HG03025 (cell line): ENCODE results near the gene HES1.

Experiments used
- ATAC-seq: cut with Tn5 transposase; IDR thresholded peaks from one replicate; pipeline ENCODE4 v1.9.1; 2021; ENCODE audit warnings: mild to moderate bottlenecking, moderate library complexity; ENCODE audit not compliant: unreplicated experiment, low FRiP score

Gene HES1

GRCh38 chr3:194165271-194166018 is 29.5 kb downstream of the HES1 start:
- no peak for ATAC-seq

- no peak for ATAC-seq
These were observed 30.9 kb downstream of the HES1 start for GRCh38 chr3:194166682-194167479.

GRCh38 chr3:194167480-194168282 is 31.7 kb downstream of the HES1 start:
- ATAC-seq, result no peak

- no peak for ATAC-seq
These were observed 33.0 kb downstream of the HES1 start for GRCh38 chr3:194168994-194169393.

DNA sequence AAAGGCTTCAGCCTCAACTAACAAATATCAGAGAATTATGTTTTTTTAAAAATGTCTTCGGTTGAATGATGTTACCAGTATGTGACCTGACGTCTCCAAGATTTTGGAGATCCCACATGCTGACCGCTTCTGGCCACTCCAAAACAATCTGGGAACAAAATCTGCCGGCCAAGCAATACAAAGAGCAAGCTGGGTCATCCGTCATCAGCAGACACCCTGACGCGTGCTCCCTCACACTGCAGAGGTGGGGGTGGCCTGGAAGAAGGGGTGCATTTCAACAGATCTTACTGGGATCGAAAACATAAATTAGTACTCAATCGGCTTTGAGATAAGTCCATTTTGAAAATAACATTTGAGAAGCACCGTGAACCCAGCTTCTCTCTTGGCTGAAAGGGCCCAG is 33.6 kb downstream of the HES1 start:
- ATAC-seq, result no peak

DNA sequence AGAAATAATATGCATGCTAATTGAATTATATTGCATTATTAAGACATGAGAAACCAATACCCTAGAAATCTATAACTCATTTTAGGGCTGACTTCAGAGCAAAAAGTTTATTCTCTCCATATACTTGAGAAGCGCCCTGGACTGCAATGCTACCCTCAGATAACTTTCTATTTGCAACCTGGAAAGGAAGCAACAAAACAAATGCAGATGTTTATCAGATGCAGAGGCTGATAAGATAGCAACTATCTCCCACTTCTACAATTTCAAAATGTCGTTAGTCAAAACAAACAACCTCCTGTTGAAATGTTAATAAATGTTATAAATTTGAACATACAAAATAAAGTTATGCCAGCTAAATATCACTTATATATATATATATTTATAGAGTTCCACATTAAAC is 34.8 kb downstream of the HES1 start:
- ATAC-seq, result no peak

DNA sequence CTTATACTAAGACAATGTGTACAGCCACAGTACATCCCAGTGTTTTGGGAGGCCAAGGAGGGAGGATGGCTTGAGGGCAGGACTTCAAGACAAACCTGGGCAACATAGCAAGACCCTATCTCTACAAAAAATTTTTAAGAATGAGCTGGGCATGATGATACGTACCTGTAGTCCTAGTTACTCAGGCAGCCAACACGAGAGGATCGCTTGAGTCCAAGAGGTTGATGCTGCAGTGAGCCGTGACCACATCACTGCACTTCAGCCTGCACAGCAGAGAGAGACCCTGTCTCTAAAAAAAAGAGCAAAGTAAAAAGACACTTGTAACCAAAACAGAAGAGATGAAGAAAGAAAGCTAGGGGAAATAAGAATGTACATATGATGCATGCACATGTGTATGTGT is 38.5 kb downstream of the HES1 start:
- no peak for ATAC-seq

DNA sequence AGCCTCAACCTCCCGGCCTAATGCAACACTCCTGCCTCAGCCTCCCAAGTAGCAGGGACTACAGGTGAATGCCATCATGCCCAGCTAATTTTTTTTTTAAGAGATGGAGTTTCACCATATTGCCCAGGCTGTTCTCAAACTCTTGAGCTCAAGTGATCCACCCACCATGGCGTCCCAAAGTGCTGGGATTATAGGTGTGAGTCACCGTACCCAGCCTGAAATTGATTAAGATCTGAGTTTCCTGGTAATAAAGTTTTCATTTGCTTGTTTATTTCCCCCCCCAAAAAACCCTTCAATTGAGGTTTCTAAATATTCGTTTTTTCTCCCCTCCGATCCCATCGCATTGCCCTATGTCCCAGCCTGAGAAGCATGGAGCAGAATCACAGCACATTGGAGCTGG is 39.0 kb downstream of the HES1 start:
- ATAC-seq, result no peak

DNA sequence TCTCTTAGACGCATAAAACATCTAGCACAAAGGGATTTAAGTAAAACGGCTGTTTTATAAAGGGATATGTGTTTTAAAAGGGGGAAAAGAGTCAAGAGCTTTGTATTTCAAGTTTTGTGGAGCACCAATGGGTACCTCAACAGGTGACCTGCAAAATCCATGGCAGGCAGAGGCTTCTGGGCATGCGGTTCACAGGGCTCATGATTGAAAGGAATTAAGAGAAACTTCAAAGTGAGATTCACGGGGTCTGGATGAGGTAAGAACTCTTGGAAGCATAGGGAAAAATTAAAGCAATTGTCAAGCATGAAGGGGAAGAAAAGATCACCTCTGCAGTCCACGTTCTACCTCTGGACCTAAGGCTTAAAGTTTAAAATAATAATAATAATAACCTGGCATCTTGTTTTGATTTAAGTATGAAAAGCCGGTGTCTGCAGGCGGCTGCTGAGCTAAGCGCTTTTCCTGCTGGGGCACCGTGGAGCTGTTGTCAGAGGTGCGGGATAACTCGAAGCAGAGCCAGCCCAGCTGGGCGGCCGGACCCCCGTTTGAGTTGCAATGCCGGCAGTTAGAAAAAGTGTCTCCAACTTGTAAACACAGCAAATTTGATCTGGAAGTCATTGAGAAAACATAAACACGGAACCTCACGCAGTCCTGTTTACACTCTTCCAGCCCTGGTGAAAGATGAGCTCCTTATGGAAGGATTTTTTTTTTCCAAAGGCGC is 40.5 kb downstream of the HES1 start:
- ATAC-seq, result no peak

DNA sequence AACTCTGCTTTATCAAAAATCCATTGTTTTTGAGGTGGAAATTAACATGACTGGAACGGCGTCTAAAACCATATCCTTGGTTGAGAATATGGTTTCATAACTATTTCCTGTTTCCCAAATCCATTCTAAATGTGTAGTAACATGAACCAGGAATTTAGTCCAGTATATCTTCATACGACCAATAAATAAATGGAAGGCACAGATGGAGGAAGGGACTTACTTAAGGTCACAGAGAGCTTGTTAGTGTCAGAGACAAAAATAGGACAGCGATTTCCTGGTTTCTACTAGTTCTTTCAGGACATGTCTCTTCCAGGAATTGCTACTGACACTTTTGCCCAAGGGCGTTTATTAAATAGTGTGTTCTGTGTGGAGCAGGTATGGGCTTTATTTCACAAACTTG is 41.2 kb downstream of the HES1 start:
- no peak for ATAC-seq

DNA sequence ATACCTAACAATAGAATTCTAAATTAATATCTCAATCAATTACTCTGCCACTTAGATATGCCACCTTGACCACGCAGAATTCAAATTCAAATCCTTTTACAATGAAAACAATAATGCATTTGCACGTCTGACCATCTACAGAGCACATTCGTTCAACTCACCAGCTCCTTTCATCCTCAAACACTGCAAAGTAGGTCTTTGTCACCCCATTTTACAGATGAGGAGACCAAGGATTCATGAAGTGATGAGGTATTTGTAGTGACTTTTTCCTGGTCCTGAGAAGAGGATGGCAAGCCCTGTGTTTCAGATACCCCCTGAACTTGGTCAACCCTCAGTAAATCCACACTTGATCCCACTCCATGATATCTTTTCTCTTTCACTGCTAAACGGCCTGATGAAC is 42.2 kb downstream of the HES1 start:
- no peak for ATAC-seq

DNA sequence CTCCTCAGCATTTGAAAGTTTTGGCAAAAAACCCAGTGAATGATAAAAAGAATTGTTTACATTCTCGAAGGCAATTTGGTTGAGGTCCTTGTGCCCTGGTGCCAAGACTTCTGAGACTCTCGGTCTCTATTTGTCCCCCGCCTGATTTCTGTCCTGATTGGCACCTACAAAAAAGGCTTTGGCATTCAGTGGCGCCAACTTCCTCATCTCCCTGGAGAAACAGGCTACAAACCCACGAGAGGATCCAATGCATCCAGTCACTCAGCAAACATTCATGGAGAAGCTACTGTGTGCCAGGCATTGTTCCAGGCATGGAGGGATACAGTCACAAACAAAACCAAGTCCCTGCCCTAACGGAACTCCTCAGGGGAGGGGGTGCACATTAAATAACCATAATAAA is 42.7 kb downstream of the HES1 start:
- ATAC-seq, result no peak

DNA sequence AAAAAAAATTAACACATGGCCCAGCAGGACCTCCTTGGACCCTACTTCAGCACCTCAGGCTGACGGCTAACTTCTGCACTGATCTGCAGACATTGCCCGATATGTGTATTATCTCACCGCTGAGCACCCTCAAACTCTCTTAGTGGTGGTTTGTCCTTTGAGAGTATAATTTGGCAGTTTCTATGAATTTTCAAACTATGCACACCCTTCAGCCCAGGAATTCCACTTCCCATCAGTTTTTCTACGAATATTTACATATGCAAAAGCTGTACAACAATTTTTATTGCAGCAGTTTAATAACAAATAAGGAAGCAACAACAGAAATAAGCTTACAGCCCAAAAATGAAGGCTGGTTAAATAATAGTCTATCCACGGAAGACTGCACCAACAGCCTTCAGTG is 44.6 kb downstream of the HES1 start:
- no peak for ATAC-seq

GRCh38 chr3:194181612-194182529 is 45.9 kb downstream of the HES1 start:
- ATAC-seq, result no peak

- no peak for ATAC-seq
These were observed 47.3 kb downstream of the HES1 start for GRCh38 chr3:194183271-194183670.

- no peak for ATAC-seq
These were observed 48.4 kb downstream of the HES1 start for GRCh38 chr3:194184265-194184751.

DNA sequence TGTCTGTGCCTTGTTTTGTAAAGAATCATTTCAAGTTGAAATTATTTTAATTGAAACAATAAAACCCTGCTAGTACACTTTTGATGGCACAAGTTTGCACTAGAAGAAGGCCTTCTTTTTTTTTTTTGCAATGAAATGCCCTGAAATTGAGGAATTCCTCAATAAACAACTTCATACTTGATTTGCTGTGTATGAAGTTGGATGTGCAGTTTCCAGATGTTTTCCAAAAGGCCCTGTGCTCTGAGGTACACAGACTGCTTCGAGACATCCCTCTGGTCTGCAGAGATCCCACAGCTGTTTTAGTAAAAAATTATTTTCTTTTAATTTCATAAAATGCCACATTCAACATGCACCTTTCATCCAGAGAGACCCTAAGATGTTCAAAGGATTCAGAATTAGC is 48.9 kb downstream of the HES1 start:
- no peak for ATAC-seq

GRCh38 chr3:194185221-194185620 is 49.3 kb downstream of the HES1 start:
- no peak for ATAC-seq

DNA sequence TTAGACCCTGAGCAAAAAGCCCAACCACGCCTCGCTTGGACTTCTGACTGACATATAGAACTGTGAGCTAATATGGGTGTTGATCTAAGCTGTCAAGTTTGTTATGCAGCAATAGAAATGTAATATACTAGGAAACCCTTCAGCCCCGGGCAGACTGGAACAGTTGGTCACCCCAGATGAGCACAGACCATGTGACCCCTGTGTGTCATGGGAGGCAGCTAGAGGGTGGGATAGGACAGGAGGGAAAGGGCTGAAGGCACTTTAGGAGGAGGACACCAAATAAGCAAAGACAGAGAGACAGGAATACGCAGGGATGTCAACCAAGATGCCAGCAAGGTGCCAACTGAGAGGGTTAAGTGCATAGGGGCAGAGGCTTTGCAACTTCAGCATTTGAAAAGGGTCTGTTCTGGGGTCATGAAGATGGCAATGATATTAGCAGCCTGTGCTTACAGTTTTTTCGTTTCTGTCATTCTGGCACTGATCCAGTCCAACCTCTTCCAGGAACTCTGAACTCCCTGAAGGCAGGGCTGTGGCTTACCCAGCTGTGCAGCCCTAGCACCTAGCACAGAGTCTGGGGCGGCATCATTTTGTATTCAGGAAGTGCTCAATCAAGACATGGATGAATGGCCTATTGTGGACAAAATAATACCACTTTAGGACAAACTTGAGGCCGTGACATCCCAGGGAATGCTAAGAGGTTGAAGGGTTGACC is 51.4 kb downstream of the HES1 start:
- ATAC-seq, result no peak
